Suprapubic skin (tissue), 4 donors: ENCODE measurements around the gene FAAP20.
A peak's percentile ranks its signal among the peaks of the same experiment; 100 is the strongest.

Source experiments
- CTCF ChIP-seq, 2 donors: fragments of 200-600 bp in 1 of 2; fragments of 450-650 bp in 1 of 2; sonication (generic) in 1 of 2; IDR thresholded peaks; one replicate each; pipeline ENCODE4 v1.5.1; 2016 to 2019; ENCODE audit warnings: antibody characterized with exemption in 2 of 2, mild to moderate bottlenecking in 1 of 2, moderate library complexity in 1 of 2
- EP300 ChIP-seq: sonication (generic); formaldehyde crosslinking; IDR thresholded peaks from one replicate; pipeline ENCODE4 v1.6.1; 2017; ENCODE audit warnings: antibody characterized with exemption
- POLR2A ChIP-seq, 2 donors: fragments of 450-650 bp; IDR thresholded peaks; one replicate each; pipeline ENCODE4 v1.6.1; 2017; ENCODE audit warnings: antibody characterized with exemption in 2 of 2, mild to moderate bottlenecking in 2 of 2, moderate library complexity in 2 of 2
- POLR2AphosphoS5 ChIP-seq, 3 donors: sonication (generic); formaldehyde crosslinking; IDR thresholded peaks; one replicate each; pipeline ENCODE4 v1.6.1; 2017; ENCODE audit warnings: antibody characterized with exemption in 3 of 3

GRCh38 chr1:2229037-2229864 lies 34.7 kb upstream of the FAAP20 start:
- TF ChIP-seq CTCF (IDR thresholded peaks at IDR 0.05): no peak
- TF ChIP-seq POLR2AphosphoS5 (IDR thresholded peaks at IDR 0.05): peak in 2 of 3 donors; percentile 25 to 71
- no peak for TF ChIP-seq POLR2A (IDR thresholded peaks at IDR 0.05)
- no peak for TF ChIP-seq EP300
